DMS53 (cell line): ENCODE data around the gene MVB12A.

Experiments
- DNase-seq: peaks from one replicate; lab custom pipeline; 2025; lab: John Stamatoyannopoulos, UW

The MVB12A gene

GRCh38 chr19:17404621-17405249 is 15.1 kb upstream of the MVB12A start:
- DNase-seq, result no peak

- DNase-seq, result no peak
These were observed 14.4 kb upstream of the MVB12A start, which contains the start of gene BST2 for GRCh38 chr19:17405250-17406045. BST2 (minus strand) TSS chr19:17405630; CDS start chr19:17405575, 55 bp downstream.

GRCh38 chr19:17406046-17406886 is 13.6 kb upstream of the MVB12A start:
- DNase-seq, result no peak

- DNase-seq, result no peak
These were observed 13.0 kb upstream of the MVB12A start for GRCh38 chr19:17406887-17407196.

GRCh38 chr19:17409990-17410389 is 9.9 kb upstream of the MVB12A start:
- DNase-seq, result no peak

GRCh38 chr19:17411801-17412200 is 8.0 kb upstream of the MVB12A start:
- DNase-seq, result no peak

GRCh38 chr19:17414097-17414496 is 5.8 kb upstream of the MVB12A start:
- no peak for DNase-seq

- no peak for DNase-seq
These were observed 4.7 kb upstream of the MVB12A start for GRCh38 chr19:17415121-17415520.

DNA sequence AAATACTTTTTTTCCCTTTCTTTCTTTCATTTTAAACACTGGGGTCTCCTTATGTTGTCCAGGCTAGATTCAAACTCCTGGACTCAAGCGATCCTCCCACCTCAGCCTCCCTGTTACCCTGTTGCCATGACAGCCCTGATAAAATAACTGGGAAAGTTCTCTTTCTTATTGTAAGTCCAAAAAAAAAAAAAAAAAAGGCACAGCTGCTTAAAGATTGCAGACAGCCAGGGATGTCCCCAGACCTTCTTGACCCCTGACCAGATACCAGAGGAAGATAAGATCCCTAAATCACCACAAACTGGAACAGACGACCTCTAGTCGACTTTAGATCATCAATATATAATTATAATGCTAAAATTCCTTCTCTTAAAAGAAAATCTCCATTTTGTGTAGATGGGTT is 1.1 kb upstream of the MVB12A start:
- no peak for DNase-seq

DNA sequence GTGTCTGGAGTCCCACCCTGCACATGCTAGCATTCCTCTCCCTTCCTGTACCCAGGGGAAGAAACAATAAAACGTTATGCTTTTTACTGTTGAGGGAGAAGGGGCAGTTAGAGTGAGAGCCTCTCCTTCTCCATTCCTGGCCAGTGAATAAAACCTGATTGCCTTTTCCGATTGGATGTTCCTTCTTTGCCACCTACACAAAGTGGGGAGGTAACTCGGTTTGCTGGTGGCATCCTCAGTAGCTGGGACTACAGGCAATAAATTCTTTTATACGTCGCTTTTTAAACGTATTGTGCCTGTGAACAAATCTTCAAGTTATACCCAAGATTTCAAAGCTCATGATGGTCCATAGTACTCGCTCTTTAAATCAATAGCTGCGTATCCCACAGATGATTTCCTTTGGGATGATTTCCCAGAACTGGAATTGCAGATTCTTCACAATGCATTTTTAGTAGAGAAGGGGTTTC is 660 bp upstream of the MVB12A start:
- no peak for DNase-seq

DNA sequence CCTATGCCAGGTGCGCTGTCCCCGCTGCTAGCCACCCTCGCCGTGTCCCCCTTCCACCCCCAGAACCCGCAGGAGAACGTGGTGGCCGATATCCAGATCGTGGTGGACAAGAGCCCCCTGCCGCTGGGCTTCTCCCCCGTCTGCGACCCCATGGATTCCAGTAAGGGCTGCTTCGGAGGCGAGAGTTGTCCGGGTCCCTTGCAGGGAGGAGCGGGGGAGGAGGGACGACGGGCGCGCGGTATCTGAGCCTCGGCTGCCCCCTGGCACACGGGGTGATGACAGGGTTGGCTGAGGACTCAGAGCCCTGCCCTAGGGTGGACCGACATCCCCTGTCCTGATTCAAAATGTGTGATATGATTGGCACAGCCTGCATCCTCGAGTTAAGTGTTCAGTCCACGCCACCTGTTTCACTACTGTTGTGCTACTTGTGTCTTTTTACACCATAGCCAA is 653 bp downstream of the MVB12A start:
- peak; percentile 27 for DNase-seq

DNA sequence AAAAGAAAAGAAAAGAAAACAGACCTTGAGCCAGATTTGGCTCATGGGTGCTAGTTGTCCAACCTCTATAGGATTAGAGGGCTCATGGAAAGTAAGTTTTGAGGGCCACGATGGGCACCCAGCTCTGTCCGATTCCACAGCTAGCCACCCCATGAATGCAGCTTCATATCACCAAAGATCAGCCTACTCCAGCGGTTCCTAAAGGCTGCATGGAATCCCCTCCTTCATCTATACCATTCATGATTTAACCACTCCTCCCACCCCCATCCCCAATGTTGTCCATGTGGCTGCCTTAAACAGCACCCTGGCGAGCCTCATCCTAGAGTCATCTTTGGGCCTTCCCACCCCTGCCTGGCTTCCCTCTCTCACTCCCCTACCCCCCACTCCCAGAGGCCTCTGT is 2.1 kb downstream of the MVB12A start:
- DNase-seq, result no peak

- no peak for DNase-seq
These were observed 3.8 kb downstream of the MVB12A start for GRCh38 chr19:17423429-17424208.

DNA sequence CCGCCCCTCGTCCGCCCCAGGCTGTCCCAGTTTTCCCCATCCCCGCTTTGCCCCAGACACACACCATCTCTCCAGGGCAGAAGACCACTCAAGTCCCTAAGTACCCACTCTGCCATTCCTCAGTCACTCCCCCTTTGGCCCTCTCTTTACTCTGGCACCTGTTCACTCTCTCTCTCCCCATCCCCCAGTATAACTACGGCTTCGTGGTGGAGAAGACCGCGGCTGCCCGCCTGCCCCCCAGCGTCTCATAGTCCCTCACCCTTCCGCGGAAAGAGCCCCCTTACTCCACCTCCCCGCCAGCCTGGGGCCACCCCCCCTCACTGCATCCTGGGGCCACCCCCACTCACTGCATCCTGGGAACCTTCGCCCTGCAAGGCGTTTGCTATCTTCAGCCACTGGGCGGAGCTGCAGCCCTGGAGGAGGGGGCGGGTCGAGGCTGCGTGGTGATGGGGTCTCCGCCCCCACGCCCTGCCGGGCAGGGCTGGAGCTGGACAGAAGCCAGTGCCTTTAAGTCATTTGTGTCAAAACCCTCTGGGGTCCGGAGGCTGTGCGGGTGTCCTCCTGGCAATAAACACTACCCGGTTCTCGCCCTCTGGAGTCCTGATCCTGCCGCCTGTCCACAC is 5.0 kb downstream of the MVB12A start:
- DNase-seq, result peak; percentile 45

DNA sequence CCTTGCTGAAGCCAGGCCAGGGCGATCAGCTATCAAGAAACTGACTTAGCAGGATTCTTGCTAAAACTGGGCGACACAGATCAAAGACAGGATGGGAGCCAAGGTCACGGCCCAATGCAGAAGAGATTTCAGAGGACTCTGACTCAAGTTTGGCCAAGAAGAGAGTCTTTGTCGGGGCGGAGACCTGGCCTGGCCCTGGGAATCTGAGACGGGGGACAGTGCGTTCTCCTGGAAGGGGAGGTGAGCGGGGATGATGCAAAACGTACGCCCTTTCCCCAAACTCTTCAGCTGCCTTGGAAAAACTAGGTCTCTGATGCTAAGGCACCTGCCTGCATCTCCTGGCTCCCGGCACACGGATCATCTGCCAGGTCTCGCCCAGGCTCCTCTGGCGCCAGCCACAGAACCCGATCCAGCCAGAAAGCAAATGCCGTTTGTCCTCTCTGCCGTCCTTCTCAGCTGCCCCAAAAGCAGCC is 9.8 kb downstream of the MVB12A start:
- no peak for DNase-seq

GRCh38 chr19:17431417-17431816 is 11.6 kb downstream of the MVB12A start:
- DNase-seq, result no peak

DNA sequence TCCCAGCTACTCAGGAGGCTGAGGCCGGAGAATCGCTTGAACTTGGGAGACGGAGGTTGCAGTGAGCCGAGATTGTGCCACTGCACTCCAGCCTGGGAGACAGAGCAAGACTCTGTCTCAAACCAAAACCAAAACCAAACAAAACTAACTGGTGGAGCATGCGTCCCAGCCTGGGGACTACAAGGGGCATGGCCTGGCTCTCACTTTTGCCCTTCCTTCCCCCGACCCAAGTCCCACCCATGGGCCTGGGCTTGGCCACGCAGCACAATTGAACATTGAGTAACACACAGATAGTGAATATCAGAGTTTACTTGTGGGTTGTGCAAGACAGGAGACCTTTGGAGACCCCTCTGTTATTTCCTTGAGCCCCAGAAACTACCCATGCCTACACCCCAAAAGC is 15.4 kb downstream of the MVB12A start:
- no peak for DNase-seq

GRCh38 chr19:17436094-17436873 is 16.4 kb downstream of the MVB12A start:
- no peak for DNase-seq

GRCh38 chr19:17436874-17437267 is 17.0 kb downstream of the MVB12A start:
- no peak for DNase-seq

GRCh38 chr19:17441241-17442021 is 21.6 kb downstream of the MVB12A start:
- DNase-seq, result peak; percentile 17
